ENCODE data around the gene PLXDC2.
"Not testable (repeated sequence)": the region's sequence is repeated elsewhere in the genome, so short reads cannot be mapped to it uniquely, and the experiment has no call there.

PLXDC2 gene

GRCh38 chr10:19979628-19980027 lies 163.4 kb downstream of the PLXDC2 start:
- no peak for DNase-seq (ENCODE audit: low read depth)

- no peak for DNase-seq (ENCODE audit: low read depth)
Measured at GRCh38 chr10:19983880-19984565, 167.8 kb downstream of the PLXDC2 start.

GRCh38 chr10:19985745-19986144 lies 169.5 kb downstream of the PLXDC2 start:
- no peak for DNase-seq (ENCODE audit: low read depth)

GRCh38 chr10:19986591-19986990 lies 170.4 kb downstream of the PLXDC2 start:
- DNase-seq (ENCODE audit: low read depth) = no peak

GRCh38 chr10:19987931-19988330 lies 171.7 kb downstream of the PLXDC2 start:
- no peak for DNase-seq (ENCODE audit: low read depth)

- DNase-seq (ENCODE audit: low read depth) = no peak
Measured at GRCh38 chr10:19993714-19994315, 177.6 kb downstream of the PLXDC2 start.

- DNase-seq (ENCODE audit: low read depth) = no peak
Measured at GRCh38 chr10:19998482-19998881, 182.2 kb downstream of the PLXDC2 start.

- DNase-seq (ENCODE audit: low read depth) = no peak
Measured at GRCh38 chr10:19999431-19999830, 183.2 kb downstream of the PLXDC2 start.

GRCh38 chr10:20002026-20002425 lies 185.8 kb downstream of the PLXDC2 start:
- DNase-seq (ENCODE audit: low read depth) = not testable (repeated sequence)

- DNase-seq (ENCODE audit: low read depth) = no peak
Measured at GRCh38 chr10:20002657-20003056, 186.4 kb downstream of the PLXDC2 start.

GRCh38 chr10:20004087-20004523 lies 187.9 kb downstream of the PLXDC2 start:
- DNase-seq (ENCODE audit: low read depth) = no peak

GRCh38 chr10:20005638-20006037 lies 189.4 kb downstream of the PLXDC2 start:
- no peak for DNase-seq (ENCODE audit: low read depth)

GRCh38 chr10:20006169-20006870 lies 190.1 kb downstream of the PLXDC2 start:
- no peak for DNase-seq (ENCODE audit: low read depth)

GRCh38 chr10:20007426-20007825 lies 191.2 kb downstream of the PLXDC2 start:
- no peak for DNase-seq (ENCODE audit: low read depth)

- DNase-seq (ENCODE audit: low read depth) = no peak
Measured at GRCh38 chr10:20013991-20014750, 197.9 kb downstream of the PLXDC2 start.

- DNase-seq (ENCODE audit: low read depth) = no peak
Measured at GRCh38 chr10:20017961-20018360, 201.7 kb downstream of the PLXDC2 start.

- no peak for DNase-seq (ENCODE audit: low read depth)
Measured at GRCh38 chr10:20020677-20021076, 204.4 kb downstream of the PLXDC2 start.

- DNase-seq (ENCODE audit: low read depth) = no peak
Measured at GRCh38 chr10:20029523-20029922, 213.3 kb downstream of the PLXDC2 start.

- no peak for DNase-seq (ENCODE audit: low read depth)
Measured at GRCh38 chr10:20033476-20033875, 217.2 kb downstream of the PLXDC2 start.

GRCh38 chr10:20034732-20035131 lies 218.5 kb downstream of the PLXDC2 start:
- DNase-seq (ENCODE audit: low read depth) = no peak

GRCh38 chr10:20040012-20040411 lies 223.8 kb downstream of the PLXDC2 start:
- no peak for DNase-seq (ENCODE audit: low read depth)

GRCh38 chr10:20041931-20042330 lies 225.7 kb downstream of the PLXDC2 start:
- no peak for DNase-seq (ENCODE audit: low read depth)
